MM.1S (cell line): Measurements from ENCODE around the gene NXT1.

Source experiments
- DNase-seq: peaks from one replicate; pipeline ENCODE4 v3.0.0-alpha.2; 2015
- H2AFZ ChIP-seq: fragments of 300-600 bp; sonication (generic); 2 replicates; pipeline ENCODE4 v1.6.0; 2016; ENCODE audit warnings: antibody characterized with exemption, low read length
- H3F3A ChIP-seq: fragments of 300-600 bp; sonication (generic); 2 replicates; pipeline ENCODE4 v1.6.1; 2016; ENCODE audit warnings: mild to moderate bottlenecking, antibody characterized with exemption, low read length, moderate library complexity, mixed read lengths; ENCODE audit not compliant: insufficient read depth
- H3K27ac ChIP-seq: fragments of 300-600 bp; sonication (generic); 2 replicates; pipeline ENCODE4 v1.5.1; 2016; ENCODE audit warnings: mild to moderate bottlenecking, low read length
- H3K27me3 ChIP-seq: fragments of 300-600 bp; sonication (generic); replicated peaks from 2 replicates; pipeline ENCODE4 v1.6.0; 2016; ENCODE audit warnings: low read length; ENCODE audit not compliant: insufficient read depth
- H3K36me3 ChIP-seq: fragments of 300-600 bp; sonication (generic); replicated peaks from 2 replicates; pipeline ENCODE4 v1.6.1; 2016; ENCODE audit warnings: mild to moderate bottlenecking, low read length, mixed read lengths; ENCODE audit not compliant: insufficient read depth
- H3K4me1 ChIP-seq: fragments of 300-600 bp; sonication (generic); 2 replicates; pipeline ENCODE4 v1.6.1; 2016; ENCODE audit warnings: low read length, mixed read lengths
- H3K4me2 ChIP-seq: fragments of 300-600 bp; sonication (generic); 2 replicates; pipeline ENCODE4 v1.6.0; 2016; ENCODE audit warnings: low read depth, low read length
- H3K4me3 ChIP-seq: fragments of 300-600 bp; sonication (generic); 2 replicates; pipeline ENCODE4 v1.5.1; 2016; ENCODE audit warnings: low read length, mixed read lengths
- H3K79me2 ChIP-seq: fragments of 300-600 bp; sonication (generic); 2 replicates; pipeline ENCODE4 v1.6.1; 2016; ENCODE audit warnings: mixed run types, low read length, mixed read lengths
- H3K9ac ChIP-seq: fragments of 300-600 bp; sonication (generic); 2 replicates; pipeline ENCODE4 v1.6.1; 2016; ENCODE audit warnings: low read length, mixed read lengths
- H3K9me2 ChIP-seq: fragments of 300-600 bp; sonication (generic); replicated peaks from 2 replicates; pipeline ENCODE4 v1.6.1; 2016; ENCODE audit warnings: mild to moderate bottlenecking, low read length, mixed read lengths; ENCODE audit not compliant: insufficient read depth
- H3K9me3 ChIP-seq: fragments of 300-600 bp; sonication (generic); replicated peaks from 2 replicates; pipeline ENCODE4 v1.6.1; 2016; ENCODE audit warnings: mild to moderate bottlenecking, low read length, mixed read lengths; ENCODE audit not compliant: insufficient read depth
- H4K20me1 ChIP-seq: fragments of 300-600 bp; sonication (generic); 2 replicates; pipeline ENCODE4 v1.6.1; 2016; ENCODE audit warnings: mild to moderate bottlenecking, low read length, moderate library complexity, mixed read lengths; ENCODE audit not compliant: insufficient read depth
- CTCF ChIP-seq: fragments of 300-600 bp; sonication (generic); IDR thresholded peaks from 2 replicates; pipeline ENCODE4 v1.5.1; 2016; ENCODE audit warnings: antibody characterized with exemption, low read length, mixed read lengths
- EZH2 ChIP-seq: fragments of 300-600 bp; sonication (generic); optimal IDR thresholded peaks from 2 replicates; pipeline ENCODE3; 2017; ENCODE audit warnings: low read depth, mild to moderate bottlenecking, antibody characterized with exemption, low read length, mixed read lengths
- EZH2phosphoT487 ChIP-seq: fragments of 300-600 bp; sonication (generic); IDR thresholded peaks from 2 replicates; pipeline ENCODE4 v1.6.1; 2018; ENCODE audit warnings: antibody characterized with exemption, low read length

Gene NXT1

GRCh38 chr20:23326774-23327173, 23.8 kb upstream of the NXT1 start:
- no peaks in the 10 kb centered on the region for H3F3A ChIP-seq
- no peaks in the 10 kb centered on the region for H3K9me3 ChIP-seq
- H3K4me3 ChIP-seq, result no peak overlapping the region
- TF ChIP-seq EZH2, result no peak
- H4K20me1 ChIP-seq, result no peaks in the 10 kb centered on the region
- no peaks in the 10 kb centered on the region for H3K36me3 ChIP-seq
- DNase-seq, result no peak
- no peaks in the 10 kb centered on the region for H3K79me2 ChIP-seq
- no peaks in the 10 kb centered on the region for H3K4me1 ChIP-seq
- H3K27ac ChIP-seq, result no peak overlapping the region
- H3K4me2 ChIP-seq, result no peak overlapping the region
- H3K27me3 ChIP-seq, result no peaks in the 10 kb centered on the region
- no peak overlapping the region for H3K9ac ChIP-seq
- no peaks in the 10 kb centered on the region for H3K9me2 ChIP-seq
- H2AFZ ChIP-seq, result no peak overlapping the region

GRCh38 chr20:23327617-23328333, 22.8 kb upstream of the NXT1 start:
- DNase-seq, result no peak
- Histone ChIP-seq H3K27me3 (no peaks in the 10 kb centered on the region), H3K9me3 (no peaks in the 10 kb centered on the region), H3K79me2 (no peaks in the 10 kb centered on the region), H3K27ac (no peak overlapping the region), H2AFZ (no peak overlapping the region), H3K9ac (no peak overlapping the region), H3F3A (no peaks in the 10 kb centered on the region), H4K20me1 (no peaks in the 10 kb centered on the region), H3K4me1 (no peaks in the 10 kb centered on the region), H3K4me2 (no peak overlapping the region), H3K36me3 (no peaks in the 10 kb centered on the region), H3K4me3 (no peak overlapping the region), H3K9me2 (no peaks in the 10 kb centered on the region)
- TF ChIP-seq EZH2, result no peak
- TF ChIP-seq EZH2phosphoT487, result no peak
- TF ChIP-seq CTCF, result no peak

DNA sequence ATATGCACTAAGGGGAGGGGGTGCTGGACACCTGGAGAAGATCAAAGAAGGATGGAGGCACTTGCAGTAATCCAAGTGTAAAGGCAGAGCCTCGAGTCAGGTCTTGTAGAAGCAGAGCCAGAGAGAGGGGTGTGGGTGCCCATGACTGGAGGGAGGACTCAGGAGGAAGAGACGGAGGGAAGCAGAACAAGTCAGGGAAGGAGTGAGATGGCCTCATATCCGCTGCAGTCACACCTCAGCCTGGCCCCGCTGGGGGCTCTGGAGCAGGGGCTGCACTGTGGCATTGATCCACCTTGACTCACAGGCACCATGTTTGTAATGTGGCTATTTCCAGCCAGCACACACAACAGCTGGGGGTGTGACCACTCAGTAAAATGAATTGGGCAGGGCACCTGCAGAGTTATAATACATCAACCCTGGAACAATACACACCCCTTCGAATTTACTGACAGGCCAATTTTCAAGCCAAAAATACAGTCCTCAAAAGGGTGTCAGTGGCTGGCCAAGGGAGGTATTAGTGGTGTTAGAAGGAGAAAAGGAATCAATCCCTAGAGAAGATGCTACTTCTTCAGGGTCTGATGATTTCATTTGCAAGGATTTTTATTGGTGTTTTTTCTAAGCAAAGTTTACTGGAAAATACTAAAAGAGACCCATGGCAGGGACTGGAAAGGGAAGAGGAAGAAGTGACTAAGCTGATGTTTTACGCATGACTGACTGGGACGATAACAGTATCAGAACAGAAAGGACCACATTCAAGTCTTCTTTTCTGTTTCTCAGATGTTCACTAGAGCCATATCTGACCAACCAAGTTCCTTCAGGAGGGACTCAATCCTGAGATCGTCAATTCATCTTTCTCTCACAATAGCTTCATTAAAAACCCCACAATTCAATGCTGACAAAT, 18.9 kb upstream of the NXT1 start:
- Histone ChIP-seq H4K20me1 (no peaks in the 10 kb centered on the region), H3K27ac (no peak overlapping the region), H2AFZ (no peak overlapping the region), H3K36me3 (no peaks in the 10 kb centered on the region), H3K4me3 (no peak overlapping the region), H3F3A (no peaks in the 10 kb centered on the region), H3K4me2 (no peak overlapping the region), H3K79me2 (no peaks in the 10 kb centered on the region), H3K9me2 (no peaks in the 10 kb centered on the region), H3K27me3 (no peaks in the 10 kb centered on the region), H3K9ac (no peak overlapping the region), H3K9me3 (no peaks in the 10 kb centered on the region), H3K4me1 (no peaks in the 10 kb centered on the region)
- DNase-seq, result no peak
- TF ChIP-seq EZH2 (no peak), CTCF (no peak), EZH2phosphoT487 (no peak)
